K562 (cell line): ENCODE measurements around the gene HOXD12. TPM values are rescaled to one million over a fixed set of nuclear protein-coding genes. Genes with fewer than 3 reads are reported as not detected.

Experiments used
- MAFF ChIP-seq: IDR thresholded peaks from 2 replicates; pipeline ENCODE4 v1.6.1; 2012; ENCODE audit warnings: low read length, improper control_type of control experiment
- PTRF ChIP-seq: fragments of 450-650 bp; IDR thresholded peaks from 2 replicates; pipeline ENCODE4 v1.6.1; 2016; ENCODE audit warnings: mild to moderate bottlenecking, missing genetic modification characterization, missing compliant biosample characterization
- RHOXF2B ChIP-seq: fragments of 250-450 bp; sonication (Bioruptor Pico); conservative IDR thresholded peaks from 2 replicates; pipeline ENCODE4 v1.5.1; 2021
- SAFB ChIP-seq: fragments of 200-400 bp; formaldehyde crosslinking; IDR thresholded peaks from 2 replicates; pipeline ENCODE4 v1.6.1; 2017; ENCODE audit warnings: low read depth, low read length, borderline replicate concordance
- SMARCA5 ChIP-seq: fragments of 450-650 bp; IDR thresholded peaks from 2 replicates; pipeline ENCODE4 v1.6.1; 2016
- SMARCB1 ChIP-seq: IDR thresholded peaks from 2 replicates; pipeline ENCODE4 v1.6.1; 2011; ENCODE audit warnings: improper control_type of control experiment, low read depth; ENCODE audit not compliant: insufficient read length
- SREBF2 ChIP-seq: sonication (generic); formaldehyde crosslinking; IDR thresholded peaks from 2 replicates; pipeline ENCODE4 v1.4.0; 2020; ENCODE audit warnings: mild to moderate bottlenecking, missing genetic modification reagents
- TBP ChIP-seq: optimal IDR thresholded peaks from 2 replicates; pipeline ENCODE3; 2011; ENCODE audit warnings: low read depth, low read length, improper control_type of control experiment
- ZNF143 ChIP-seq: sonication (generic); formaldehyde crosslinking; IDR thresholded peaks from 2 replicates; pipeline ENCODE4 v1.9.0; 2022; ENCODE audit warnings: mild to moderate bottlenecking, missing genetic modification reagents
- ZNF408 ChIP-seq: fragments of 250-450 bp; sonication (Bioruptor Pico); IDR thresholded peaks from 2 replicates; pipeline ENCODE4 v1.4.0; 2020; ENCODE audit warnings: low read depth, mild to moderate bottlenecking, moderate library complexity
- ZNF561 ChIP-seq: fragments of 450-650 bp; formaldehyde crosslinking; conservative IDR thresholded peaks from 2 replicates; pipeline ENCODE4 v1.4.0; 2020; ENCODE audit warnings: mild to moderate bottlenecking, moderate library complexity
- ZNF76 ChIP-seq: fragments of 250-450 bp; sonication (Bioruptor Pico); IDR thresholded peaks from 2 replicates; pipeline ENCODE4 v1.4.0; 2020; ENCODE audit warnings: mild to moderate bottlenecking, moderate library complexity, borderline replicate concordance
- polyA plus RNA-seq, 8 experiments: library from polyadenylated mRNA; depleted of rRNA in 4 of 8; stranded (reverse) in 5 of 8; unstranded in 3 of 8; fragments of >200 nt; fragmentation: Nextera tagmentation in 2 of 8; fragmentation: Illumina TruSeq in 1 of 8; extraction: Ambion mirVana in 2 of 8; extraction: Trizol in 1 of 8; gene quantifications; 2 replicates each; pipeline versions ENCODE4 v1.2.1 to v1.2.3, GENCODE V29; 2011 to 2014; ENCODE audit warnings: inconsistent platforms in 1 of 8, missing spikeins in 1 of 8
- total RNA-seq, 7 experiments: library from RNA; depleted of rRNA in 6 of 7; stranded (reverse); fragments of >200 nt in 6 of 7; fragmentation: Illumina TruSeq in 2 of 7; extraction: Trizol in 2 of 7; gene quantifications; 2 replicates each; pipeline versions ENCODE4 v1.2.1 to v1.2.3, GENCODE V29; 2011 to 2021; ENCODE audit warnings: low replicate concordance in 1 of 7
- TF ChIP-seq, protein P1 (sequence below), 2 experiments: fragments of 450-650 bp in 1 of 2; sonication (generic) in 1 of 2; formaldehyde crosslinking in 1 of 2; IDR thresholded peaks; 2 replicates each; pipeline versions ENCODE4 v1.7.1 to v1.9.0; 2016 to 2022; ENCODE audit warnings: inconsistent platforms in 1 of 2, mild to moderate bottlenecking in 1 of 2, missing genetic modification reagents in 1 of 2
- TF ChIP-seq, protein P2 (sequence below), 2 experiments: fragments of 450-650 bp in 1 of 2; IDR thresholded peaks; 2 replicates each; pipeline ENCODE4 v1.6.1; 2011 to 2017; ENCODE audit warnings: low read depth in 2 of 2, antibody characterized with exemption in 1 of 2, borderline replicate concordance in 1 of 2, low read length in 1 of 2, mild to moderate bottlenecking in 1 of 2, mixed read lengths in 1 of 2; ENCODE audit not compliant: control insufficient read depth in 1 of 2

Gene HOXD12
- total and polyA plus RNA-seq, 9 of the 15 experiments (the other 6 are each of a cell fraction or from before 2014, with no cell fraction given), result not detected

DNA sequence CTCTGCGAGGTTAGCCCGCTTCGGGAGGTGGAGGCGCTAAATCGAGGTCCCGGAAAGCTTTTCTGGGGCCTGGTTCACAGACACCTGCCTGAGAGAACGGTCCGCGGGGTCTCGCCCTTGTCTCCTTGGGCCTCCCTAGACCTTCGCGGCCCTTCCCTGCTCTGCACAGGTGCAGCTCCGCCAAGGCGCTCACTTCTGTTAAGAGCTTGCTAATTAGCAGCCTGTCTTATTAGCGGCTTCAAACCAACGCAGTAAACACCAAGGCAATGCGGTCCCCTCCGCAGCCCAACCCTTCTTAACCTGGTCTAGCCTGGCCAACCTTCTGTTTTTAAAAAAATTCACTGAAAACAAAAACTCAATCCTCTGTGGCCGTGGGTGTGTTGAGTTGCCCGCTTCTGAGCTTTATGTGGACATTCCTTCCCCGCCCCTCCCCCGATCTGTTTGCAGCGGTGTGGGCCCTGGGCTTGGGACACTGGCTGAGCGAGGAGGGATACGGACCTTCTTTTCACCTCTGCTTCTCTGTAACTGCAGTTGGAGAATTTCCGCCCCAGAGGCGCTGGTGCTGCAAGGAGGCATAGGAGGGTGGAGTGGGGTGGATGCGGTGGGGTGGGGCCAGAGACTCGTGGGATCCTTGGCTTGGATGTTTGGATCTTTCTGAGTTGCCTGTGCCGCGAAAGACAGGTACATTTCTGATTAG is 48.4 kb downstream of the HOXD12 start (continued):
- TF ChIP-seq, protein P1, sequence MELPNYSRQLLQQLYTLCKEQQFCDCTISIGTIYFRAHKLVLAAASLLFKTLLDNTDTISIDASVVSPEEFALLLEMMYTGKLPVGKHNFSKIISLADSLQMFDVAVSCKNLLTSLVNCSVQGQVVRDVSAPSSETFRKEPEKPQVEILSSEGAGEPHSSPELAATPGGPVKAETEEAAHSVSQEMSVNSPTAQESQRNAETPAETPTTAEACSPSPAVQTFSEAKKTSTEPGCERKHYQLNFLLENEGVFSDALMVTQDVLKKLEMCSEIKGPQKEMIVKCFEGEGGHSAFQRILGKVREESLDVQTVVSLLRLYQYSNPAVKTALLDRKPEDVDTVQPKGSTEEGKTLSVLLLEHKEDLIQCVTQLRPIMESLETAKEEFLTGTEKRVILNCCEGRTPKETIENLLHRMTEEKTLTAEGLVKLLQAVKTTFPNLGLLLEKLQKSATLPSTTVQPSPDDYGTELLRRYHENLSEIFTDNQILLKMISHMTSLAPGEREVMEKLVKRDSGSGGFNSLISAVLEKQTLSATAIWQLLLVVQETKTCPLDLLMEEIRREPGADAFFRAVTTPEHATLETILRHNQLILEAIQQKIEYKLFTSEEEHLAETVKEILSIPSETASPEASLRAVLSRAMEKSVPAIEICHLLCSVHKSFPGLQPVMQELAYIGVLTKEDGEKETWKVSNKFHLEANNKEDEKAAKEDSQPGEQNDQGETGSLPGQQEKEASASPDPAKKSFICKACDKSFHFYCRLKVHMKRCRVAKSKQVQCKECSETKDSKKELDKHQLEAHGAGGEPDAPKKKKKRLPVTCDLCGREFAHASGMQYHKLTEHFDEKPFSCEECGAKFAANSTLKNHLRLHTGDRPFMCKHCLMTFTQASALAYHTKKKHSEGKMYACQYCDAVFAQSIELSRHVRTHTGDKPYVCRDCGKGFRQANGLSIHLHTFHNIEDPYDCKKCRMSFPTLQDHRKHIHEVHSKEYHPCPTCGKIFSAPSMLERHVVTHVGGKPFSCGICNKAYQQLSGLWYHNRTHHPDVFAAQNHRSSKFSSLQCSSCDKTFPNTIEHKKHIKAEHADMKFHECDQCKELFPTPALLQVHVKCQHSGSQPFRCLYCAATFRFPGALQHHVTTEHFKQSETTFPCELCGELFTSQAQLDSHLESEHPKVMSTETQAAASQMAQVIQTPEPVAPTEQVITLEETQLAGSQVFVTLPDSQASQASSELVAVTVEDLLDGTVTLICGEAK (IDR thresholded peaks at IDR 0.05), result no peak
- TF ChIP-seq, protein P1 (CRISPR knock-in tag; IDR thresholded peaks at IDR 0.05), result no peak
- TF ChIP-seq SREBF2 (CRISPR knock-in tag) (no peak), SMARCA5 (no peak), SAFB (no peak), TBP (no peak), ZNF408 (CRISPR knock-in tag) (no peak), RHOXF2B (CRISPR knock-in tag) (no peak), ZNF561 (CRISPR knock-in tag) (no peak), ZNF143 (CRISPR knock-in tag) (no peak), SMARCB1 (no peak), PTRF (tag) (no peak), ZNF76 (CRISPR knock-in tag) (no peak), MAFF (no peak)
- TF ChIP-seq, protein P2, sequence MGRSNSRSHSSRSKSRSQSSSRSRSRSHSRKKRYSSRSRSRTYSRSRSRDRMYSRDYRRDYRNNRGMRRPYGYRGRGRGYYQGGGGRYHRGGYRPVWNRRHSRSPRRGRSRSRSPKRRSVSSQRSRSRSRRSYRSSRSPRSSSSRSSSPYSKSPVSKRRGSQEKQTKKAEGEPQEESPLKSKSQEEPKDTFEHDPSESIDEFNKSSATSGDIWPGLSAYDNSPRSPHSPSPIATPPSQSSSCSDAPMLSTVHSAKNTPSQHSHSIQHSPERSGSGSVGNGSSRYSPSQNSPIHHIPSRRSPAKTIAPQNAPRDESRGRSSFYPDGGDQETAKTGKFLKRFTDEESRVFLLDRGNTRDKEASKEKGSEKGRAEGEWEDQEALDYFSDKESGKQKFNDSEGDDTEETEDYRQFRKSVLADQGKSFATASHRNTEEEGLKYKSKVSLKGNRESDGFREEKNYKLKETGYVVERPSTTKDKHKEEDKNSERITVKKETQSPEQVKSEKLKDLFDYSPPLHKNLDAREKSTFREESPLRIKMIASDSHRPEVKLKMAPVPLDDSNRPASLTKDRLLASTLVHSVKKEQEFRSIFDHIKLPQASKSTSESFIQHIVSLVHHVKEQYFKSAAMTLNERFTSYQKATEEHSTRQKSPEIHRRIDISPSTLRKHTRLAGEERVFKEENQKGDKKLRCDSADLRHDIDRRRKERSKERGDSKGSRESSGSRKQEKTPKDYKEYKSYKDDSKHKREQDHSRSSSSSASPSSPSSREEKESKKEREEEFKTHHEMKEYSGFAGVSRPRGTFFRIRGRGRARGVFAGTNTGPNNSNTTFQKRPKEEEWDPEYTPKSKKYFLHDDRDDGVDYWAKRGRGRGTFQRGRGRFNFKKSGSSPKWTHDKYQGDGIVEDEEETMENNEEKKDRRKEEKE (IDR thresholded peaks at IDR 0.05; ENCODE audit: borderline replicate concordance in 1 of 2, control insufficient read depth in 1 of 2, low read depth in 2 of 2, low read length in 1 of 2), result no peak
